Measurements from ENCODE around the gene NXPH4.

The NXPH4 gene

DNA sequence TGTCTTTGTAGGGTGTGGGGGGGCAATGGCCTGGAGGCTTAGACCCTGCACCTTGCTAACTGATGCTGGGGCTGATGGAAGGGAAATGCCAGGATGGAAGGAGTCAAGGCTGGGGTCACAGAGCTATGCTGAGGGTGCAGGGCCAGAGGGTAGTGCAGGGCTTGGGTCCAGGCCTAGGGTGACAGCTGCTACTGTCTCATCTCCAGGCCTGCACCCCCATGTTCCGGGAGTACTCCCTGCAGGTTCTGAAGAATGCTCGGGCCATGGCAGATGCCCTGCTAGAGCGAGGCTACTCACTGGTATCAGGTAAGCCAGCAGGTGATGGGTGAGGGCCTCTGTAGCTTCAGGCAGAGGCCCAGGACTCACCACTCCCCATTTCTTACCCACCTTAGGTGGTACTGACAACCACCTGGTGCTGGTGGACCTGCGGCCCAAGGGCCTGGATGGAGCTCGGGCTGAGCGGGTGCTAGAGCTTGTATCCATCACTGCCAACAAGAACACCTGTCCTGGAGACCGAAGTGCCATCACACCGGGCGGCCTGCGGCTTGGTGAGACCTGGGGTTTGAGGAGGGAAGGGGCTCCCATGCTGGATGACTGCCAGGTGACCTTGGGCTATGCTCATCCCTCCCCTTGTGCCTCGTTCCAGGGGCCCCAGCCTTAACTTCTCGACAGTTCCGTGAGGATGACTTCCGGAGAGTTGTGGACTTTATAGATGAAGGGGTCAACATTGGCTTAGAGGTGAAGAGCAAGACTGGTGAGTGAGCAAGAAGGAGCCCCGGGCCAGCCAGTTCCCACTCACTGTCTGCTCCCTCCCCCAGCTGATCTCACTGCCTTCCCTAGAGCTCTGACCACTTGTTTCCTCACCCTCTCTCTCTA lies 17.0 kb downstream of the NXPH4 start:
- peak; percentile 76 to 79 (median 76) for DNase-seq

DNA sequence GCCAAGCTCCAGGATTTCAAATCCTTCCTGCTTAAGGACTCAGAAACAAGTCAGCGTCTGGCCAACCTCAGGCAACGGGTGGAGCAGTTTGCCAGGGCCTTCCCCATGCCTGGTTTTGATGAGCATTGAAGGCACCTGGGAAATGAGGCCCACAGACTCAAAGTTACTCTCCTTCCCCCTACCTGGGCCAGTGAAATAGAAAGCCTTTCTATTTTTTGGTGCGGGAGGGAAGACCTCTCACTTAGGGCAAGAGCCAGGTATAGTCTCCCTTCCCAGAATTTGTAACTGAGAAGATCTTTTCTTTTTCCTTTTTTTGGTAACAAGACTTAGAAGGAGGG lies 17.6 kb downstream of the NXPH4 start:
- no peak for DNase-seq

DNA sequence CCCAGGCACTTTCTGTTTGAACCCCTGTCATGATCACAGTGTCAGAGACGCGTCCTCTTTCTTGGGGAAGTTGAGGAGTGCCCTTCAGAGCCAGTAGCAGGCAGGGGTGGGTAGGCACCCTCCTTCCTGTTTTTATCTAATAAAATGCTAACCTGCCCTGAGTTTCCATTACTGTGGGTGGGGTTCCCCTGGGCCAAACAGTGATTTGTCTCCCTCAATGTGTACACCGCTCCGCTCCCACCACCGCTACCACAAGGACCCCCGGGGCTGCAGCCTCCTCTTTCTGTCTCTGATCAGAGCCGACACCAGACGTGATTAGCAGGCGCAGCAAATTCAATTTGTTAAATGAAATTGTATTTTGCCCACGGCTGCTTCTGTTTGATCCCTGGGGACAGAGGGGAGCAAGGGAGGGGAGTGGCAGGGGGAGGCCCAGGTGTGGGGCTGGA lies 18.0 kb downstream of the NXPH4 start:
- peak; percentile 70 to 76 (median 74) for DNase-seq

DNA sequence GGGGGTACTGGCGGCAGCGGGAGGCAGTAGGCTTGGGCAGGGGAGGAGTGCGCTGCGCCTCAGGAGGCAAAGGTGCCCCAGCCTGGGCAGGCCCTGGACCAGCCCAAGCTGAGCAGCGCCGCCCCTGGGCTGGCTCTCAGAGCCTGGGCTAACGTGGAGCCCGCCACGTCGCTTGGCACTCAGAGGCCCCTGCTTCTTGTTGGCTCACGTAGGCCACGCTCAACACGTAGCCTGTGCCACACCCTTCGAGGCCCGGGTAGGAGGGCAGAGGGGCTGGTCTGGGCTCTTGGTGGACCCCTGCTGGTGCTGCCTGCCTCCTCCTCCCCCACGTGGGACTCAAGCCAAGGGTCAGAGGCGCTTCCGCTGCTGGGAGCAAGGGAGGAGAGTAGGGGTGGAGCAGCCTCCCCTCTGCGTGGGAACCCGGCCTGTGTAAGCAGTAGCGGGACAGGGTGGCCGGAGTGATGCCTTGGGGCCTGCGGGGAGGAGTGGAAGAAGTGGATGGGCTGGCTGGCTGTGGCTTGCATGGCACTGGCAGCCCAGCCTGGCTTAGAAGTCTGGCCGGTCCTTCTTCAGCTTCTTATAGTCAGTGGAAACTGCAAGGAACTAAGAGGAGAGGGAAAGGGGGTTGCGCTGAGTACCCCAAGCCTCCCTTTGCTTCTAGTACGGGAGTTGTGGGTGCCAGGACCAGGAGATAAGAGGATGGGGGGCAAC lies 18.6 kb downstream of the NXPH4 start:
- no peak for DNase-seq

DNA sequence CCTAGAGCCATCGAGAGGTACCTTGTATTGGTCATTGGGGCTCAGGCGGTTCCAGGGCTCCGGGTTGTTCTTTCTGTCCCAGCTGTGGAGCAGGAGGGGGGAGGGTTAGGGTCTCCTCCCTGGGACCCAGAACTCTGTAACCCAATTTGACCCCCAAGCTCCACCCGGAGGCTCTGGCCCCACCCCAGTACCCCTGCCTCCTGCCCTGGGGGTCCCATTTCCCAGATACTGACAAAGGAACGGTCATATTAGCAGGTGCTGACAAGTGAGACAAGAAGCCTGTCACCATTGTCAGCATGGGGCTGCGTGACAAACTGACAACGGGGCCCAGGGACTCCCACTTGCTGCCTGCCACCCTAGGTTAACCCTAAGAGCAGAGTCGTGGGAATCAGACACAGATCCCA lies 19.1 kb downstream of the NXPH4 start:
- no peak for DNase-seq

DNA sequence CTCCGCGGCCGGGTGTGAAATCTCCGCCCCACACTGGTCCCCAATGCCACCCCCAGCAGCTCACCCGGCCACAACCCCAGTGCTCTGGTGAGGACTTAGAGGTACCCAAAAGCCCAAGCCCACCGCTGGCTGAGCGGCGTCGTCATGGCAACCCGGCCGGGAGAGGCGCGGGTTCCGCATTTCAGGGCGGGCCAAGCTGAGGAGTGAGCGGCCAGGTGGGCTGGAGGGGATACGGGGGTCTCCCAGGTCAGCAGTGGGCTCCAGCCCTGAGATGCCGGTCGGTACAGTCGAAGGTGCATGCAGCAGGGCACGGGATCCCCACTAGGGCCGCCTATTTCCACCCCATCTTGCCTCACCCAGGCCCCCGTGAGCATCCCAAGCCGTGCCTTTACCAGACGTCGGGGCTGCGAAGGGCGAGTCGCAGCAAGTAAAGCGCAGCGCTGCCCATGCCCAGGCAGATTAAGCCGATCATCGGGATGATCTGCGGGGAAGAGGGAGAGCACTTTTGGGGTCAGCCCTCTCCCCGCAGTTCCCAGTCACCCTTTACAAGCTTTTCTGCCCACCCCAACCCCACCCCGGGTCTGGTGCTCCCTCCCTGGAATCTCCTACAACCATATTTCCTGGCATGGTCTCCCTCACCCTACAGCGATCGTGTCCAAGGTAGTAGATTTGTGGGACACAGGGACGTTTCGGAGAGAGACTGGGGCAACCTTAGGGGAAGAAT lies 19.8 kb downstream of the NXPH4 start:
- DNase-seq: no peak

DNA sequence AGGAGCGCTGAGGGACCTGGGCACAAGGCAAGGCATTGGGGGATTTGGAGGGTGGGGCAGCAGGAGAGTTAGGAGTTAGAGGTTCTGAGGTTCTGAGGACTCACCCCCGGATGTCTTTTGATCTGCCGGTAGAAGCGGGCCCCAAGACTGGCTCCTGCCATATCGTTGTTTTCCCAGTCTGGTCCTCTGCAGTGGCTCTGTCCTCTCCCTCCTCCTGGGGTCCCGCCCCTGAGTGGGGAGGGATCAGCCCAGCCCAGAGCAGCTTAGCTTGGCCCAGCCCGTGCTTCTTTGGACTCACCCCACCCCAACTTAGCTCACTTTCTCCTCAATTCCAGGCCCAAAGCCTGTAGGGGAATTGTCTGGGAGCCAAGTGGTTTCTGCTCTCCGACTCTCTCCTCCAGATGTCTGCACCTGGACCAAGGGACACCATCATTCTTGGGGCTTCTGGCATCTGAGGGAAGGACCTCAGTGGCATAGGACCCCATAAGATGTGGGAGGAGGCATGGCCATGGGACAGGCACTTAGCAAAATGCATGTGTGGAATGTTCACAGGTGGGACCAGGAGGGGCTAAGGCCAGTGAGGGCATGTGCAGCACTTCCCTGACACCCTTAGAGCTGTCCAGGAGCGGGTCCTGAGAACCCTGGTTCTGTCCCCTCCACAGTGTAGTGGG lies 20.5 kb downstream of the NXPH4 start:
- DNase-seq: no peak

DNA sequence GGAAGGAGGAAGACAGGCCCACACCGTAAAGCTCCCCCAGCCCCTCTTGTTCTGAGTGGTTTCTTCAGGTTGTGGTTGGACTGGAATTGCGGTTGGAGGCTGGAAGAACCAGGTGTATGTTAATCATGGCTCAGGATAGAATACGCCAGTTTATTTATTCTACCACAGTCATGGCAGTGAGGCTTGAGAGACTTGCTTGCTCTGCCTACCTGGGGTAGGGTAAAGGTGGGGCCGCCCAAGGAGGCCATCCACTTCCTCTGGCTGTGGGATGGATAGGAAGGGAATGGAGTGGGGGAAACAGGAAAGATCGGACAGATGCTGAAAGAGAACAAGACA lies 21.0 kb downstream of the NXPH4 start:
- DNase-seq: no peak

DNA sequence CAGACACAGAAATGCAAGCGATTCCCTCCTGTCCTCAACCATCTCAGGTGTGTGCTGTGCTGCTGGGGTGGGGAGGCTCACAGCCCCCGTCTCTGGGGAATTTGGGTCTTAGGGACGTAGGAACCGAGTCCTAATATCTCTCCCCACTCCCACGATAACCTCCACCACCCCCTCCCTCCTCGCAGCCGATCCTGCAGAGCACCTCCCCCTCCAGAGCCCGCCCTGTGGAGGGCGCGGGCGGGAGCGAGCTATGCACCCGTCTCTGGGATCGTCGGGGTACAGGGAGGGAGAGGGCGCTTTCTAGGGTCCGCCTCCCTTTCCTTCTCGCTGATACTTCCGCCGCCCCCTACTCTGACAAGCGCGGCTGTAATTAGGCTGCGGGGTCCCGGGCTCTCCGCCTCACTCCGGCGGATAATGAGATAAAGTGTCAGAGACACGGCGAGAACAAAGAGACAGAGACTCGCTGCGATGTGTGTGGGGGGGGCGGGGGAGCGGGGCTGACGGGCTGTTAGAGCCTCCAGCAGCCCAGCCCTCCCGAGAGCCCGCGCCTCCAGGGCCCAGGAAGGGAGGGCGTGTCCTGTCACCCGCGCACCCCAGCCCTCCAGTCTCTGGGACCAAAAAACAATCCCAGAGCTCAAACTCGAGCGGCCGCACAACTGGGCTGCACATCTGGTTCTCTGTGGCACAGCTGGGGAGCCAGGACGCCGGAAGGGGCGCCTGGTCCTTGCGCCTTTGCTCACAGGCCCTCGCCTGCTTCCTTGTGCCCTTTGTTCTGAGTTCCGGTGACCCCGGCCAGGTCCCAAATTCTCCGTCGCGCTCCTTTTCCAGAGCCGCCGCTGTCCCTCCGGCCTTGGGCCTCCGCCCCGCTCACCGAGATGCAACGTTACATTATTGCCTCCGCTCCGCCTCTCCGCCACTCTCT lies 21.6 kb downstream of the NXPH4 start:
- no peak for DNase-seq

DNA sequence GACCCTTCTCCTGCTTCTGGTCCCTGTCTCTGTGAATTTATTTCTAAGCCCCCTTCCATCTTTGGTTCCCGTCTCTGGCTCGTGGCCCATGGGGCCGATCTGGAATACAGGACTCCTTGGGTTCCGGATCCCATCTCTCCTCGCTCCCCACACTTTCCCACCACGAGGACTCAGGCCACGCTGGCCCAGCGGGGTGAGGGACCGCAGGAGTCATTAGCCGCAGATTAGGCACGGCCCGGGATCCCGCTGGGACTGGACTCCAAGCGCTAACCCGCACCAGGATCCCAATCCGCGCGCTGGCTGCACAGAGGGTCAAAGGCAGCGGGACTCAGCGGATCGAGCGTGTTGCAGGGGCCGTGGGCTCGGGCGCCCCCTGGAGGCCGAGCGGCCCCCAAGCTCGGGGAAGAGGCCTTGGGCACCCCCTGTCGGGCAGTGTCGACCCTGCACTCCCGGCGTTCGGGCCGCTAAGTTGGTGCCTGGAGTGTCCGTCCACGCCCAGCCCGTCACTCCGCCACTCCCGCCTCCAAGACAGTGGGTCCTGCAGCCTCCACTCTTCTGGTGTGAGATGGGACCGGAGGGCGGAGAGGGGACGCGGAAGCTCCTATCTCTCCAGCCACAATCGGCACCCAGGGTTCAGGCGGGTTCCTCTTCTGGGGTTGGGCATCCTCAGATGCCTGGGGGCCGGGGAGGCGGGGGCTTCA lies 22.4 kb downstream of the NXPH4 start:
- DNase-seq: peak; percentile 91 to 95 (median 95)

DNA sequence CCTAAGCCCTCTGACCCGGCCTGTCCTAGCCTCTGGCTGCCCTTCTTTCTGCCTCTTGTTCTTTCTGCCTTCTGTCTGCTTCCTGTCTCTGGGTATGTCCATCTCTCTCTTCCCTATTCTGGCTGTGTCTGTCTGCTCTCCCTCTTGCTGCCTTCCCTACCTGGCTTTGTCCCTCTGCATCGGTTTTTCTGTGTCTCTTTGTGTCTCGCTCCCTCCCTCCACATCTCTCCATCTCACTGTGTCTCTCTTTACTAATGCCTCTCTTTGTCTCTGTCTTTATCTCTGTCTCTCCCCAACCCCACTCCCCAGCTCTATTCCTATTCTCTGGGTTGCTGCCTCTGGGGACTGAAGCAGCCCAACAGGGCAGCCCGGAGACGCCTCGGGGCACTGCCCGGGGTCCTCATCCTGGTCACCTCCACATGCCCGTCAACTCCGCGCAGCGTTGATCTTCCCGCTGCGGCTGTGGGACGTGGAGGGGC lies 23.0 kb downstream of the NXPH4 start:
- no peak for DNase-seq

DNA sequence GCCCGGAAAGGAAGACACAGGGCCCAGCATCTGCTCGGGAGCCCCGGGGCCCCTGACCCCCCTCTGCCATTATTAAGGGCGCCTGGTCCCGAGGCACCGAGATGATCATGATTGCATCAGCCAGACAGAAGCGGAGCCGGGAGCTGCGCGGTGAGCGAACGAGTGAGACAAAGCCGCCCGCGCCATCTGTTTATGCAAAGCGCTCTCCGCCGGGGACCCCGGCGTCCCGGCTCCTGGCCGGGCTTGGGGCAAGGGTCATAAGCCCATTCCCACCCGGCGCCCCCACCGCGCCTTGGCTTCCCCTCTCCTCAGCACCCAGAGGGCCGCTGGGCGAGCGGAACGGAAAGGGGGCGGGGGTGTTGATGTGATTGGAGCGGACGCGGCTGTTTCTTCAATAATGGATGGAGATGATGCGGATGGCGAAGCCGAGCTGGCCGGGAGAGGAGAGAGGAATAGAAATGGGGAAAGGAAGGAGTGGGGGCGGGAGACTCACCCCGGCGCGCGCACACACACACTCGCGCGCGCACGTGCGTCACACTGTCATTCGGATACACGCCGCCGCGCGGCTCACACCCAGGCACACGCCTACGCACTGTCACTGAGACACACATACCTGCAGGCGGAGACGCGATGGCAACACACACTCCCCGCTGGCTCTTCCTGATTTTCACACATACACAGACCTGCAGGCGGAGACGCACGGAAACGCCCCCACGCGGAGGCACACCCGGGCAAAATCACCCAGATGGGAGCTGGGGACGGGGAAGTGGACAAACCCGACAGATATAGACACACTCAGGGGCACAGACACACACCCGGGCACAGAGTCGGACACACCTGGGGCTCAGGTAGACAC lies 23.7 kb downstream of the NXPH4 start:
- peak; percentile 82 to 88 (median 87) for DNase-seq

DNA sequence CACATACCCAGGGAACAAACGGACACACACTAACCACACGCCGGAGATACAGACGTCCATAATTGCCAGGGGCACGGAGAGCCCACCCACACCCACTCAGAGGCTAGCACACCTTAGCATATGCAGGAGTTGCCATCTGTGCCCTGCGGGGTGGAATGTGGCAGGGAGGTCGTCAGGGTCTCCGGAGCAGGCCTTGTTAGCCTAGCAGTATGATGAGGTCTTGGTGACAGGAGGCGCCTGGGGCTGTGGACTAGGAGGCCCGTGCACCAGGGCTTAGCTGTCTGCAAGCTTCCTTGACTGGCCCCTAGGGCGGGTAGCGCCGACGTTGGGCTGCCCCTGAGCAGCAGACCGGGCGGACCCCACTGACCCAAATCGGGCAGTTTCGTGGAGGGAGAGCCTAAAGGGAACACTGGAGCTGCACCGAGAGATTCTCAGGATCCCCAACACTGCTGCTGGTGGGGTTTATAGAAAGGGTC lies 24.4 kb downstream of the NXPH4 start:
- no peak for DNase-seq

DNA sequence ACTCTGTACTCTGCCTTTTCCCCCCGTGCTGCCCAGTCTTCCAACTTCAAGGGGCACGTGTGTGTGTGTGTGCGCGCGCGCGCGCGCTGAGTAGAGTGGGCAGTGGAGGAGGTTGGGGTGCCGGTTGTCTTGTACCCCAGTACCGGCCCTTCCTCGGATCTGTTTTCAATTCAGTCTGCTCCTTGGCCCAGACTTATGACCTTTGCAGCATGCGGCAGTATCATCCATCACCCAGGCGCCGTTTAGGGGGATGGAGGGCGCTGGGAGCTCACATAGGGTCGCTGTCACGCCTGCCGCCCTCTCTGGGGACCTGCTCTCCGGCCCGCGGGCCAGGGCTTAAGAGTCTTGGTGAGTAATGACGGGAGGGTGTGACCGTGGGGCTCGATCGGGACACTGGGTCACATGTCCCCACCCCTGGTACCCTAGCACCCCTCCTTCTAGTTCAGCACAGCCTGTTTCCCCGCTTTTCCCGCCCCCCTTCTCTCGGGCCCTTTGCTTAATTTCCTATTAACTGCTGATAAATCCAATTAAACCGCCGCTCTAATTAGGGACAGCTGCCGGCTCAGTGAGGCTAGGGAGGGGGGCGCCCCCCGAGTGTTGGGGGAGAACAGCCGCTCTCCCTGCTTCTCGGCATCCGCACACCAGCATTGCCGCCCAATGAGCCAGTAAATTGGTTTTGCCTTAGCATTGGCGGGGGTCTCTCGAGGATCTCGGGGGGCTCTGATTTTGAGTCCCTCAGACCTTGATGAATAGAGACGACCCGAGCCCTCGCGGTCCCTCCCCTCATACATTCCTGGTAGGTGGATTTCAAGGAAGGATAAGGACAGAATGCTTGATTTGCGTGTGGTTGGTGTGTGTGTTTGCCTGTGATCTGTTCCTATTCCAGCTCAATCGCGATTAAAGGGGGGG lies 25.1 kb downstream of the NXPH4 start:
- DNase-seq: peak in 1 of 3 donors; percentile 40

DNA sequence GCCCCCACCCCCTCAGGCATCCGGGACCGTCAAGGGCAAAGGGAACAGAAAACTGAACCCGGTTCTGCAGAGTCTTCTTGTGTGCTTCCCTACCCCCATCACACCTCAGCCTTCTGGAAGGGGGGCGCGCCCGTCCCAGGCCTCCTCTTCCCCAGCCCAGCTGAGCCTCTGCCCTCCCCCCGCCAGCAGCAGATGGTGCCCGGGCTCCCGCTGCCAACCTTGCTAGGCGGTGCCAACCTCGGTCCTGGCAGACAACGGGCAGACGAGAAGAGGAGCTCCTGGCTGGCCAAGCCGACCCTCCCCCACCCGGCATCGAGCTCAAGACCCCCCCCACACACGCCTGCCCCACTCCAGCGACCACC lies 25.7 kb downstream of the NXPH4 start:
- no peak for DNase-seq

DNA sequence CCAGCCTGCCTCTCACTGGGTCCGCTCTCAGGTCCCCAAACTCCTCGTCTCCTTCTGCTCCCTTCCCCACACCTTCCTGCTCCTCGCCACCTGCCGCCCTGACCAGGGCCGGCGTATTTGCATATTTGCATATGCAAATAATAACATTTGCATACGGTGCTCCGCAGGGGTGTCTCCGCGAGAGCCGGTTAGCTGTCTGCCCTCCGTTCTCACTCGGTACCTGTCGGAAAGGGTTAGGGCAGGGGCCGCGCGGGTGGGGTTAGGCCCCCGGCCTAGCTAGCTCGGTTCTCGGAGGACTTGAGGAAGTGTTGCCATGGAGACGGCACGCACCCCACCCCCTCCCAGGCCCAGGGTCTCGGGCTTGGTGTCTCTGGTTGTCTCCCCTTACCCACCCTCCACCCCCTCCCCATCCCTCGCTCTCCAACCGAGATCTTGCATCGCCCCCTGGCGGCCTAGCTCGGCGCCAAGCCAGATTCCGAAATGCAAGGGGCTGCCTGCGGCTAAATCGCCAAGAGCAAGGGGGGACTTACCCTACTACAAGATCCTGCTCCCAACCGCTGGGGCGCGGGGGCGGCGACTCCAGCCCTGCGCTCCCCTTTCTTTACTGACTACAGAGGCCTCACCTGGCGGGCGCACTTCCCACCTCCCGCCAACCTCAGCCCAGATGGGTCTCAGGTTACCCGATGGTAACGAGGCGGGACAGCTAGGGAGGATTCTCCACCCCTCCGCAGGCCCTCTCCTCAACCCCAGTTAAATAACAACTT lies 26.3 kb downstream of the NXPH4 start:
- peak; percentile 54 to 77 (median 58) for DNase-seq

DNA sequence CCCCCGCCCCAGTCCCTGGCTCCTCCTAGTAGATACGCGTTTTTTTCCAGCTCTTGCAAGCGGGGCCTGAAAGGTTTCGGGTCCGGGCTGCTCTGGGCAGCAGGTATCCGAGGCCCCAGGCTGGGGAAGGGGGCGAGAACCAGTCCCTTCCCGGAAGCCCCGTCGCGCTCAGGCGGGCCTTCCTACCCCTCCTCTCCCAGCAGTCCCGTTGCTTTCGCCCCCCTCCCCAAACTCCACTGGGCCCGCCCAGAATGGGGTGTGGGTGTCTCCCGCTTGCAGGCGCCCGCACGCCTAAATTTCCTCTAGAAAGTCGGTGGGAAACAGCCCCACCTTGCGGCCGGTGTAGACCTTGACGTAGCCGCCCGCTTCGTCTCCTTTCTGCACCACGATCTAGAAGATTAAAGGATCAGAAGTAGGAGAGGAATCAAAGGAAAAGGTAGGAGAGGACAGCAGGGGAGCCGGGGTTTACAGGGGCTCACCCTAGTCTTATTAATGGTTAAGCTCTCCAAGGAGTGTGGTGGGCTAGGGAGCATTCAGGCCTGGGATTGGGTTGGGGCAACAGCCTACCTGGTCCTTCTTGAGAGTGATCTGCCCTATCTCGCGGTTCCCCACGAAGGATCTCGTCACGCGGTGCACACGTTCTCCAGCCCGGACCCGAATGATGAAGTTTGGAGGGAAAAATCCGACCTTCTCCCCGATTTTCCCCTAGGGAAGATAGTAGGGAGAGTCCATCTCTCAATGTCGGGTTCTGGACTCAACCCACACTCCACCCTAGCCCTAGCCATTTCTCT lies 27.1 kb downstream of the NXPH4 start:
- peak; percentile 81 to 91 (median 87) for DNase-seq

Data from suppressor macrophage treated with lipopolysaccharide for 1 hour (primary cell).